HL-60 (cell line): ENCODE data around the gene TNIK.

ENCODE experiments used
- DNase-seq, 2 experiments: peaks; one replicate each; pipeline ENCODE4 v3.0.0-alpha.2; 2010 to 2020; ENCODE audit warnings: low read depth in 1 of 2, low spot score in 1 of 2
- H3K27ac ChIP-seq: fragments of 250-450 bp; sonication (Bioruptor Pico); replicated peaks from 2 replicates; pipeline ENCODE4 v1.5.1; 2020; ENCODE audit warnings: mild to moderate bottlenecking, moderate library complexity
- H3K27me3 ChIP-seq: fragments of 250-450 bp; sonication (Bioruptor Pico); 2 replicates; pipeline ENCODE4 v1.5.1; 2021; ENCODE audit warnings: mild to moderate bottlenecking, moderate library complexity; ENCODE audit not compliant: insufficient read depth, poor library complexity, severe bottlenecking
- H3K4me3 ChIP-seq: replicated peaks from 2 replicates; pipeline ENCODE4 v1.5.1; 2011; ENCODE audit warnings: mild to moderate bottlenecking, control low read depth, low read length; ENCODE audit not compliant: insufficient read depth
- CTCF ChIP-seq: IDR thresholded peaks from one replicate; pipeline ENCODE4 v1.5.1; 2011; ENCODE audit warnings: low read length, control low read depth, inconsistent platforms; ENCODE audit not compliant: insufficient read depth
- GABPA ChIP-seq: IDR thresholded peaks from 2 replicates; pipeline ENCODE4 v1.6.1; 2012; ENCODE audit warnings: low read depth
- POLR2AphosphoS5 ChIP-seq: IDR thresholded peaks from 2 replicates; pipeline ENCODE4 v1.6.1; 2012; ENCODE audit warnings: low read depth
- REST ChIP-seq: IDR thresholded peaks from 2 replicates; pipeline ENCODE4 v1.6.1; 2012; ENCODE audit warnings: low read depth; ENCODE audit not compliant: insufficient replicate concordance
- SPI1 ChIP-seq: IDR thresholded peaks from 2 replicates; pipeline ENCODE4 v1.6.1; 2012; ENCODE audit warnings: low read depth, mild to moderate bottlenecking, borderline replicate concordance

The TNIK gene

DNA sequence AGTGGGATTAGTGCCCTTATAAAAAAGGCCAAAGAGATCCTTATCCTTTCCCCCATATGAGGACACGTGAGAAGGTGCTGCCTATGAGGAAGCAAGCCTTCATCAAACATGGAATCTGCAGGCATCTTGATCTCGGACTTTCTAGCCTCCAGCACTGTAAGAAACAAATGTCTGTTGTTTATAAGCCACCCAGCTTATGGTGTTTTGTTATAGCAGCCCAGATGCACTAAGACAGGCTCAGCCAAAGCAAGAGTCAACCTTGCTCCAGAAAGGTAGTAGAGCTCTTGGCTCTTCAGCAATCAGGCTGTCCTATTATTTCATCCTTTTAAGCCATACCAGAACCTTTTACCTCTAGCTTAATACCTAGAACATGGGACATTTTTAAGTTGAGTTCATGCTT is 12.3 kb upstream of the TNIK start:
- no peak overlapping the region for H3K27ac ChIP-seq
- H3K27me3 ChIP-seq: no peaks in the 10 kb centered on the region
- no peak overlapping the region for H3K4me3 ChIP-seq
- no peak for DNase-seq
- no peak for TF ChIP-seq GABPA
- no peak for TF ChIP-seq CTCF

GRCh38 chr3:171470714-171471227 is 10.6 kb upstream of the TNIK start:
- H3K27me3 ChIP-seq: no peaks in the 10 kb centered on the region
- no peak for DNase-seq
- no peak overlapping the region for H3K4me3 ChIP-seq
- TF ChIP-seq GABPA (no peak), POLR2AphosphoS5 (no peak), CTCF (no peak), REST (no peak), SPI1 (no peak)
- no peak overlapping the region for H3K27ac ChIP-seq

DNA sequence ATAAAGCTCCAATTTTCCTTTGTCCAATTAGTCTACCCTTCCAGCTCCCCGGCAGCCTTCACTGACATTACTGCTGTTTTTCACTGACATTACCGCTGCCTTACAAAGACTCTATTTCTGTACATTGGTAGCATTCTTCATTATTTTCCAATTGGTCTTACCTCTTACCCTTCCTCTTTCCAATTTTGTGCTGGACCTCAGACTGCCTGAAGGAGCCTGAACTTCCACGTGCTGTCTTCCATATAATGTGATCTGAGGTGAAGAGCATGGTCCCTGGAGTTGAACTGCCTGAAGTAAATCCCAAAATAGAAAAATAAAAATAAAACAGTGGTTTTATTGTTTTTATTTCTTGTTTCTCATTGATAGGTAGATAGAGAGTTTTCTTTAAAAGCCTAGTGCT is 9.2 kb upstream of the TNIK start:
- TF ChIP-seq GABPA (no peak), CTCF (no peak), POLR2AphosphoS5 (no peak), SPI1 (no peak), REST (no peak)
- no peak for DNase-seq

GRCh38 chr3:171468296-171468906 is 8.2 kb upstream of the TNIK start:
- Histone ChIP-seq H3K27me3 (no peaks in the 10 kb centered on the region), H3K4me3 (no peak overlapping the region), H3K27ac (no peak overlapping the region)
- no peak for DNase-seq
- TF ChIP-seq SPI1 (no peak), CTCF (no peak), POLR2AphosphoS5 (no peak), REST (no peak), GABPA (no peak)

More for the DNA sequence above, 9.2 kb upstream of the TNIK start:
- no peak overlapping the region for H3K4me3 ChIP-seq
- no peak overlapping the region for H3K27ac ChIP-seq
- H3K27me3 ChIP-seq: no peaks in the 10 kb centered on the region
